Liver (tissue), 9 donors: ENCODE data around the gene FAM111A. TPM values are rescaled to one million over a fixed set of nuclear protein-coding genes. Genes with fewer than 3 reads are reported as not detected.
A peak's percentile ranks its signal among the peaks of the same experiment; 100 is the strongest.

Experiments used
- DNase-seq: peaks from one replicate; pipeline ENCODE4 v3.0.0-alpha.2; 2017; ENCODE audit warnings: low spot score
- H3K27ac ChIP-seq, 2 donors: one replicate each; pipeline ENCODE4 v1.7.0; 2013; ENCODE audit warnings: inconsistent platforms in 2 of 2, low read length in 2 of 2, control low read depth in 1 of 2, low read depth in 1 of 2, mild to moderate bottlenecking in 1 of 2
- H3K27me3 ChIP-seq, 4 donors: one replicate each; pipeline versions ENCODE4 v1.6.1 to v1.7.0; 2013; ENCODE audit warnings: low read length in 3 of 4, inconsistent platforms in 1 of 4, mild to moderate bottlenecking in 1 of 4, moderate library complexity in 1 of 4; ENCODE audit not compliant: control insufficient read depth in 4 of 4, insufficient read depth in 4 of 4
- H3K36me3 ChIP-seq, 4 donors: one replicate each; pipeline versions ENCODE4 v1.6.1 to v1.7.0; 2013; ENCODE audit warnings: low read length in 3 of 4, mild to moderate bottlenecking in 3 of 4, low read depth in 1 of 4, moderate library complexity in 1 of 4; ENCODE audit not compliant: control insufficient read depth in 4 of 4, insufficient read depth in 3 of 4
- H3K4me1 ChIP-seq, 4 donors: one replicate each; pipeline versions ENCODE4 v1.6.1 to v1.7.0; 2013; ENCODE audit warnings: low read length in 3 of 4, mild to moderate bottlenecking in 3 of 4, moderate library complexity in 1 of 4; ENCODE audit not compliant: control insufficient read depth in 4 of 4, insufficient read depth in 4 of 4
- H3K4me3 ChIP-seq, 3 donors: one replicate each; pipeline versions ENCODE4 v1.6.1 to v1.7.0; 2013; ENCODE audit warnings: low read length in 3 of 3, control low read depth in 1 of 3, low read depth in 1 of 3, mild to moderate bottlenecking in 1 of 3
- H3K9ac ChIP-seq, 2 donors: one replicate each; pipeline ENCODE4 v1.7.0; 2013; ENCODE audit warnings: low read length in 2 of 2, mild to moderate bottlenecking in 2 of 2, moderate library complexity in 2 of 2, control low read depth in 1 of 2, low read depth in 1 of 2
- H3K9me3 ChIP-seq, 4 donors: one replicate each; pipeline versions ENCODE4 v1.6.1 to v1.7.0; 2013; ENCODE audit warnings: low read length in 3 of 4; ENCODE audit not compliant: control insufficient read depth in 4 of 4
- ATF3 ChIP-seq: IDR thresholded peaks from 2 replicates; pipeline ENCODE4 v1.6.1; 2016; ENCODE audit warnings: antibody characterized with exemption
- CTCF ChIP-seq: fragments of 150-350 bp; IDR thresholded peaks from 2 replicates; pipeline ENCODE4 v1.5.1; 2017; ENCODE audit warnings: improper control_type of control experiment, low read depth, low read length; ENCODE audit not compliant: missing input control
- EGR1 ChIP-seq, 2 donors: IDR thresholded peaks; 2 replicates each; pipeline ENCODE4 v1.6.1; 2016 to 2018; ENCODE audit warnings: antibody characterized with exemption in 2 of 2, low read depth in 2 of 2
- FOXA1 ChIP-seq: IDR thresholded peaks from 2 replicates; pipeline ENCODE4 v1.6.1; 2016; ENCODE audit warnings: antibody characterized with exemption
- FOXA2 ChIP-seq: IDR thresholded peaks from 2 replicates; pipeline ENCODE4 v1.6.1; 2016; ENCODE audit warnings: antibody characterized with exemption
- GABPA ChIP-seq, 2 donors: IDR thresholded peaks in 1 of 2; conservative IDR thresholded peaks in 1 of 2; 2 replicates each; pipeline ENCODE4 v1.6.1; 2016; ENCODE audit warnings: antibody characterized with exemption in 2 of 2, mild to moderate bottlenecking in 1 of 2, moderate library complexity in 1 of 2
- HNF4G ChIP-seq: IDR thresholded peaks from 2 replicates; pipeline ENCODE4 v1.6.1; 2016; ENCODE audit warnings: antibody characterized with exemption
- JUND ChIP-seq, 2 donors: IDR thresholded peaks; 2 replicates each; pipeline ENCODE4 v1.6.1; 2016; ENCODE audit warnings: antibody characterized with exemption in 2 of 2
- MAX ChIP-seq: IDR thresholded peaks from 2 replicates; pipeline ENCODE4 v1.6.1; 2016; ENCODE audit warnings: antibody characterized with exemption
- NR2F2 ChIP-seq: IDR thresholded peaks from 2 replicates; pipeline ENCODE4 v1.6.1; 2016; ENCODE audit warnings: antibody characterized with exemption
- RAD21 ChIP-seq, 2 donors: IDR thresholded peaks; 2 replicates each; pipeline ENCODE4 v1.6.1; 2016; ENCODE audit warnings: antibody characterized with exemption in 2 of 2, mild to moderate bottlenecking in 2 of 2
- REST ChIP-seq: IDR thresholded peaks from 2 replicates; pipeline ENCODE4 v1.6.1; 2016; ENCODE audit warnings: antibody characterized with exemption, mild to moderate bottlenecking
- RXRA ChIP-seq, 2 donors: IDR thresholded peaks; 2 replicates each; pipeline ENCODE4 v1.6.1; 2017 to 2018; ENCODE audit warnings: antibody characterized with exemption in 2 of 2, mild to moderate bottlenecking in 1 of 2
- SP1 ChIP-seq: IDR thresholded peaks from 2 replicates; pipeline ENCODE4 v1.6.1; 2018; ENCODE audit warnings: antibody characterized with exemption, mild to moderate bottlenecking
- TAF1 ChIP-seq: conservative IDR thresholded peaks from 2 replicates; pipeline ENCODE4 v1.6.1; 2016; ENCODE audit warnings: antibody characterized with exemption, mild to moderate bottlenecking
- YY1 ChIP-seq: IDR thresholded peaks from 2 replicates; pipeline ENCODE4 v1.6.1; 2016; ENCODE audit warnings: antibody characterized with exemption, mild to moderate bottlenecking
- WGBS: extraction: QIAGEN DNeasy Blood & Tissue Kit; methylation state at CpG from one replicate; pipeline ENCODE4 v1.1.7; 2013; 5-methylcytosine and 5-hydroxymethylcytosine counted together
- polyA plus RNA-seq, 2 donors: library from polyadenylated mRNA; stranded (reverse) in 1 of 2; unstranded in 1 of 2; fragments of 200-250 nt in 1 of 2; fragments of >200 nt in 1 of 2; fragmentation: Nextera tagmentation in 1 of 2; extraction: Ambion mirVana in 1 of 2; gene quantifications; one replicate each; pipeline versions ENCODE4 v1.2.1 to v1.2.3, GENCODE V29; 2013 to 2015
- total RNA-seq, 2 donors: library from RNA; depleted of rRNA; stranded (reverse); fragments of >200 nt; gene quantifications; one replicate each; pipeline ENCODE4 v1.2.3, GENCODE V29; 2014
- donor health status: healthy.
- donor health status: healthy.
- donor health status: healthy.
- donor health status: healthy.
- donor health status: healthy.

The FAM111A gene
- total and polyA plus RNA-seq, 4 donors, result 5.9 to 27.0 (median 14.2) TPM

- 97% methylated on average over 2 of the region's 2 CpGs for WGBS
- H3K4me1 ChIP-seq, result peaks cover 6 to 44% (median 34%) of the 10 kb centered on the region in 4 donors
- peaks cover 4 to 22% (median 12%) of the 10 kb centered on the region in 4 donors for H3K36me3 ChIP-seq
- no peak overlapping the region for H3K4me3 ChIP-seq
- TF ChIP-seq JUND (IDR thresholded peaks at IDR 0.05), result no peak
- no peak for TF ChIP-seq CTCF
- no peak for TF ChIP-seq HNF4G
- no peak for TF ChIP-seq GABPA (IDR thresholded peaks at IDR 0.05 in 1 of 2, conservative IDR thresholded peaks at IDR 0.05 in 1 of 2)
- no peak for TF ChIP-seq ATF3
- TF ChIP-seq RAD21 (IDR thresholded peaks at IDR 0.05), result no peak
- no peak for TF ChIP-seq REST
- no peak for TF ChIP-seq MAX
- TF ChIP-seq FOXA1, result no peak
- no peak for TF ChIP-seq SP1
- no peak for TF ChIP-seq EGR1 (IDR thresholded peaks at IDR 0.05; ENCODE audit: low read depth in 2 of 2)
- TF ChIP-seq FOXA2, result no peak
- no peak for TF ChIP-seq RXRA (IDR thresholded peaks at IDR 0.05)
- no peak for TF ChIP-seq NR2F2
- H3K9ac ChIP-seq, result no peak overlapping the region
- peaks cover 0 to 3% (median 0%) of the 10 kb centered on the region in 4 donors for H3K9me3 ChIP-seq
- H3K27ac ChIP-seq, result peak overlapping the region in 1 of 2 donors; percentile 5
- no peaks in the 10 kb centered on the region for H3K27me3 ChIP-seq
- DNase-seq, result no peak
Measured at GRCh38 chr11:59180168-59180776, 37.6 kb downstream of the FAM111A start.

- H3K36me3 ChIP-seq, result peaks cover 4 to 22% (median 12%) of the 10 kb centered on the region in 4 donors
- 96% methylated on average over 2 of the region's 2 CpGs for WGBS
- no peak for TF ChIP-seq MAX
- no peak for TF ChIP-seq RAD21 (IDR thresholded peaks at IDR 0.05)
- TF ChIP-seq NR2F2, result no peak
- TF ChIP-seq YY1, result no peak
- no peak for TF ChIP-seq EGR1 (IDR thresholded peaks at IDR 0.05; ENCODE audit: low read depth in 2 of 2)
- no peak for TF ChIP-seq TAF1
- TF ChIP-seq CTCF, result no peak
- no peak for DNase-seq
- no peak overlapping the region for H3K9ac ChIP-seq
- H3K9me3 ChIP-seq, result peaks cover 0 to 3% (median 0%) of the 10 kb centered on the region in 4 donors
- no peak overlapping the region for H3K27ac ChIP-seq
- peaks cover 7 to 44% (median 34%) of the 10 kb centered on the region in 4 donors for H3K4me1 ChIP-seq
- H3K4me3 ChIP-seq, result no peak overlapping the region
- no peaks in the 10 kb centered on the region for H3K27me3 ChIP-seq
Measured at GRCh38 chr11:59180907-59181306, 38.3 kb downstream of the FAM111A start.
